ENCODE data around the gene EXOSC1.
A peak's percentile ranks its signal among the peaks of the same experiment; 100 is the strongest.
"Not testable (repeated sequence)": the region's sequence is repeated elsewhere in the genome, so short reads cannot be mapped to it uniquely, and the experiment has no call there.

Gene EXOSC1, protein sequence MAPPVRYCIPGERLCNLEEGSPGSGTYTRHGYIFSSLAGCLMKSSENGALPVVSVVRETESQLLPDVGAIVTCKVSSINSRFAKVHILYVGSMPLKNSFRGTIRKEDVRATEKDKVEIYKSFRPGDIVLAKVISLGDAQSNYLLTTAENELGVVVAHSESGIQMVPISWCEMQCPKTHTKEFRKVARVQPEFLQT

DNA sequence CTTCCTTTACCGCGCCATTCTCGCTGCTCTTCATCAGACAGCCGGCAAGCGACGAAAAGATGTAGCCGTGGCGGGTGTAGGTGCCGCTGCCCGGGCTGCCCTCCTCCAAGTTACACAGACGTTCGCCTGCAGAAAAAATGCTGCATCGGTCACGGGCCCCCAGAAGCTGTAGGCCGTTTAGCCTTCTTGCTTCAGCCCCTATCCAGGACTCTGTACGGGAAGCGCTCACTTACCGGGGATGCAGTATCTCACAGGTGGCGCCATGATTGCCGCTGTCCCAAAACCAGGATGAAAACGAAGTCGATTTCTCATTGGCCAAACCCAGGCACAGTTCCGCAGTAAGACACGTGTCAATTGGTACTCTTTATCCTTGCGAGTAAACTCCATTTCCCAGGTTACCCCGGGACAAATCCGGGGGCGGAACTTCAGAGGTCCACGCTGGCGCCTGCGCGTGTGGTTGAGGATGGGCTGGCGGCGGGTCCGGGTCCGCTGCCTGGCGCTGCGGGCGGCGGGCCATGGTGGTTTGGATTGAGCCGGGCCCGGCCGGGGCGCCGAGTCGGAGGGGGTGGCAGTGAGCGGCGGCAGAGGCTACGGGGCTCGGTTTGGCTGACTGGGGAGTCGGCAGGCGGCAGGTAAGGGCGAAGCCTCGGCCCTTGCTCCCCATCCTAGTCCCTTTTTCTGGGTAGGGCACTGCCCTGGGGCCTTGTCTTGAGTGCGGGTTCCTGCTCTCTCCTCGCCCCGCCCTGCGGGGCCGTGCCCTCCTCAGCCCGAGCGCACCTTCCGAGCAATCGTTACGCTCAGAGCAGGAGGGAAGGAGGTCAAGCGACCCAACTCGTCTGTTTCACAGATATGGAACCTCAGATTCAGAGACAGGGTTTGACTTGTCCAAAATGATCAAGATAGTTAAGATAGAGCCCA is at the start of gene EXOSC1, which contains the start of gene ZDHHC16:
Gene EXOSC1 (minus strand): TSS at position 285 of the 918 bp plus-strand sequence. CDS start 21 bp downstream, at position 264.
Gene ZDHHC16 (plus strand): TSS at position 454 of the 918 bp plus-strand sequence. CDS start 5,501 bp downstream, outside the sequence.
- peak; percentile 98 for DNase-seq

DNA sequence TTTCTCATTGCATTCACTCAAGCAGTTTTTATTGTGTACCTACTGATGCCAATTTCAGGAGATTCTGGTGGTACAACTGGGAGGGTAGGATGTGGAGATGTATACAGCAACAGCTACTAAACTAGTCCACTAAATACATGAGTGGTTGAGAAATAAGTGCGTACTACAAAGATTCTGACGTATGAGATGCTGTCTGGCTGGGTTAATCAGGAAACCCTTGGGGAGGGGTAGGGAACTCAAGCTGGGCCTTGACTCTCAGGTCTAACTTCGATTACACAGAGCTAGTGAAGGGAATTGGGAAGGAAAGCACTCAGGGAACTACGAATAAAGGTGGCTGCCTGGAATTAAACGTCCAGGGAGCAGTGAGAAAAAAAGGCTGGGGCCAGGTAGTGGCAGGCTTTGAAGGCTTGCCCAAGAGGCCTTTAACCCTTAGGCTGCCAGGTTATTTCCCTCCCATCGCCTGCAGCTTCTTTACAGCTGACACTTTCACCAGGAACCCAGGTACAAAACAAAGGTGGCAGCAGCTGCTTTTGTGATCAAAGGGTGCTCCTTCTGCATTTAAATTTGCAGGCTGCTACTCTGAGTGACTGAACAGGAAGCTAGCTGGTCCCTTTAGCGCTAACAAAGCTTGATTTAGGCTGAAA is 49.2 kb upstream of the EXOSC1 start:
- no peak for DNase-seq

DNA sequence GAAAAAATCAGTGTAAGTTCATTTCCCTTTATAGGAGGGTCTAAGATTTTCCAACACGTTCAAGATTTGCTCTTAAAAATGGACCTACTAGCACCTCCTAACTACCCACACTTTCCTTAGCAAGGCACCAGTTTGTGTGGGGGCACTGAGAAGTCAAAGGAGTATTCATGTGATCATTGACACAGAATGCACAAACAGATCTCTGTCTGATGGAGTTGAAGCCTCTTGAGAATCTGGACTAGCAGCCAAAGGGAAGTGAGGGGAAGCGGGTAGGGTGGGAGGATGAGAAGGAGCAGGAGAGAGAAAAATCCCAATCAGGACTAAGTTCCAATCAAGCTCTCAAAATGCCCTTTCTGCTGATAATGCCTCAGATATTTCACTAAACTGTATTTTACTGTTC is 48.3 kb upstream of the EXOSC1 start:
- DNase-seq: no peak

DNA sequence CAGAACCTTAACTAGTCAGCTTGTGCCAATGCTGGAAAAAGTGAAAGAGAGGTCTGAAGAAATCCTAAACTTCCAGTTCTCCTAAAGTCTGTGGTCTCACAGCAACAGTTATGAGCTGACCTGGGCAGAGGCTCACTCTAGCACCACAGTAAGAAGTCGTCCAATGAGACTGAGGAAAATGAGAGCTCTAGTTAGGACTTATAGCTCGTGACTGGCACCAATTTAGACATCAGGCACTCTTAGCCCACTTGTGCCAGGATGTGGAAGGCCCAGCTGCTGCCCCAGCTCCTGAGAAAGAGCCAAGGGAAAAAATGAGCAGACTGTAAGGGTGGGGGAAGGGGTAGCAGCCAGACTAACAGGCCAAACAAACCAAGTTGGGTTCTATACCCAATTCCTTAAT is 44.8 kb upstream of the EXOSC1 start:
- DNase-seq: no peak

DNA sequence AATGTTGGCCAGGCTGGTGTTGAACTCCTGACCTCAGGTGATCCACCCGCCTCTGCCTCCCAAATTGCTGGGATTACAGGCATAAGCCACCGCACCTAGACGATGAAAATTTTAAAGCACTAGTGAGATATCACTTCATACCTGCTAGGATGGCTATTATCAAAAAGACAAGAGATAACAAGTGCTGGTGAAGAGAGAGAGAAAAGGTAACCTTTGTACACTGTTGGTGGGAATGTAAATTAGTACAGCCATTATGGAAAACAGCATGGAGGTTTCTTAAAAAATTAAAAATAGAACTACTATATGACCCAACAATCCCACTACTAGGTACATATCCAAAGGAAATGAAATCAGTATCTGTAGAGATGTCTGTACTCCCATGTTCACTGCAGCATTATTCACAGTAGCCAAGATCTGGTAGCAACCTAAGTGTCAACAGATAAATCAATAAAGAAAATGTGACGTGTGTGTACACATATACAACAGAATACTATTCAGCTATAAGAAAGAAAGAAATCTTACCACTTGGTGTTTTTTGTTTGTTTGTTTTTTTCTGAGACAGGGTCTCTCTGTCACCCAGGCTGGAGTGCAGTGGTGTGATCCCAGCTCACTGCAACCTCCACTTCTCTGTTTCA is 40.0 kb upstream of the EXOSC1 start:
- no peak for DNase-seq

DNA sequence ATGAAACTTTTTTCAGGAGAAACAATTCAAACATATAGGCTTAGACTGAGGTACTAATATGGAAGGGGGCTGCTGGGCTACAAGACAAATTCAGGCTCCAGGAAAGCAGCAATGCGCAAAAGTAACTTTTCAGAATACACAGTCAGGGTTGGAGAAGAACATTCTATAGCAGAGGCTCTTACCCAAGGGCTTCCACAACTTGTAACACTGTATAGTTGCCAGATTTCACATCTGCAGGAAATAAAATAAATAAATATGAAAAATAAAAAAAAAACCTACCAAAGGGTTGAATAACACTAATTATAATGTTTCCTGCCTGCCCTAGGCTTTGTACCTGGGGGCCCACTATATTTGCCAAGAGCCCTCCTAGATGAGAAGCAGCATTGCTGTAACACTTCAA is 38.1 kb upstream of the EXOSC1 start:
- DNase-seq: no peak

DNA sequence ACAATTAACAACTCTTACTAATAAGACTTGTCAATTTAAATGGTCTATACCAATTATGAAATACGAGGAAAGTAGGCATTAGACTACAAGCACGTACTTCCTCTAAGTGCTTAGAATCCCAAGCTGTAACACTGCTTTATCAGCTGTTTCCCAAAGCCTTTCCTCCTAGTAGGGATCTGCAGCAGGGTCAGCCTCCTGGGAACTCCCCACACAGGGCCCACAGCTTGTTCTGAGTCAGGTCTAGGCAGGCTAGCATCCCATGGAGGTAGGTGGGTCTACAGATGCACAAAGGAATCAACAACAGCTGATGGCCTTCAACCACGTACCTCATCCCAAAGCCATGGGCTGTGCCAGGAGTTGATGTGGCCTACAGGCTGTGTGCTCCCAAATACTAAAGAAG is 37.7 kb upstream of the EXOSC1 start:
- no peak for DNase-seq

DNA sequence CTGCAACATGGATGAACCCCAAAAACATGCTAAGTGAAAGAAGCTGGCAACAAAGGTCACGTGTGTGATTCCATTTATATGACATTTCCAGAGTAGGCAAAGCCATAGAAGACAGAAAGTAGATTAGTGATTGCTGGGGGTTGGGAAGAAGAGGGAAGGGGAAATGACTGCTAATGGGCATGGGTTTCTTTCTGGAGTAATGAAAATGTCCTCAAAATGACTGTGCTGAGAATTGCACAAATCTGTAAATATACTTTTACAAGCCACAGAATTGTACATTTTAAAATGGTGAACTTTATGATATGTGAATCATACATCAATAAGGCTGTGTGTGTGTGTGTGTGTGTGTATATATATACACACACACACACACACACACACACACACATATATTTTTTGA is 36.6 kb upstream of the EXOSC1 start:
- peak; percentile 0 for DNase-seq

DNA sequence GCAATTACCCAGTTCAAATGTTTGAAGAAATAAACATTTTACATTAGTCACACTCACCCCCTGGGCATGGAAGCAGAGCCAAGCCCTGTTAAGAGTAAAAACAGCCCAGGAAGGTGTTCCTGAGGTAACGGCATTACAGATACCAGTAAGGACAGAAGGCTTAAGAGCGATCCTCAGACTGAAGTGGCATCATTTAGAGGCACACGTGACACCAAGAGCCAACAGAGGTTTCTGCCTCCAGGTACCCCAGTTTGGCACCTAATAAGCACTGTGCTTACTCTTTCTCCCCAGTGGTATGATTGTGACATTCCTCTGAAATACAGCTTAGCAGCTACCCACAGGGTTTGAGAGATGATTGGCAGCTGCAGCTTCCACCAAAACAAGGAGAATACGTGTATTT is 35.3 kb upstream of the EXOSC1 start:
- DNase-seq: peak; percentile 49

DNA sequence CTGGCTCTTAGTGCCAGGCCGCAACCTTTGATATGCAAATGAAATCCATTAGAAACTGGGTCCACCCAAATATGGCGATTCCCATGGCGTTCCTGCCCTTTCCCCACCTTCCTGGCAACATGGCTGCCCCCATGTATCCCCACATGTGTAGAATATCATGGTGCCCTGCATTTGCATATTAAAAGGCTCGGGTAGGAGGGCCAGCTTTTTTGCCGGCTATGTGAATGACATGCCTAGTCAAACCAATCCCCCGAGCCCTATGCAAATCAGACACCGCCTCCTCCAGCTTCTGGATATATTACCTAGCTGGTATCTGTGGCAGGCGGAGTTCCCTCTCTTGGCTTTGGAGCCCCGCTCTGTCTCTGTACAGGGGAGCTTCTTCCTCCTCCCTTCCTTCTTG is 34.1 kb upstream of the EXOSC1 start:
- peak; percentile 52 for DNase-seq

DNA sequence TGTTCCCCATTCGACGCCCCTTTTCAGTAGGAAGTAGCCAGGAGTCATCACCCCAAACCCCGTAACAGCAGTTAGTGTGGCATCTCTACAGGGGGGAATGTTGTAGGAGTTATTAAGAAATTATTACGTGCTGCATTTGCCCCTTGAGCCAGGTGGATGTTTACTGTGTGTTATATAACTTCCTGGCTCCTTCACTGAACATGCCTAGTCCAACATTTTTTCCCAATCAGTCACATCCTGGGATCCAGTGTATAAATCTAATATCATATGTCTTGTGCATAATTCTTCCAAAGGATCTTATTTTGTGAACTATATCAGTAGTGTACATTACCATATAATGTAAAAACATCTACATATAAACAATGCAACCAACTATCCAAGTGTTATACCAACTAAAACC is 33.6 kb upstream of the EXOSC1 start:
- peak; percentile 0 for DNase-seq

DNA sequence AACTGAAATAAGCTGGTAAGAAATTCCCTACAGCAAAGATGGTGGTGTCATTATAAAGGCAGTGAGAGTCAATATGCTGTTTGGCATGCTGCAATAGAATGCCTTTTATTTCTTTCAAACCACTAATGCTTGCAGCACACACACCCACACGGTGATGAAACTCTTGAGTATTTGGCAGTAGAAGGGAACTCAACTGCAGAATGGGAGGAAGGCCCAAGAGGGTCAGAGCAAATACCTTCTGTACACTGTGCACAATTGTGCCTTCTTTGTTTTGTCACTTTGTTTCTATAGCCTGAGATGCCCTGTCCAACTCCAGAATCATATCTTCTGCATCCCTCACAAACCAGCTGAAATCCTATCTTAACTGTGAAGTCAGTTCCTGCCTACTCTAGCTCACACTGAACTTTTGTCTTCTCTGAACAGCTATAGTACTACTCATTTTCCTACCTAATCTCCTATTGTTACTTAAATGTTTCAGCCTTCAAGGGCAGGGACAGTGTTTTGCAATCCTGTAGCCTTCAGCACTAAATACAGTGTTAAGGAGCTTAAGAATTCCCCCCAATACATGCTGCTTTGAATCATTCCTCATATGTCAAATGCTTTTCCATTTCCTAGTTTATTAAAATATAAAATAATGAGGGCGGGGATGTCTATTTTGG is 30.3 kb upstream of the EXOSC1 start:
- peak; percentile 5 for DNase-seq

DNA sequence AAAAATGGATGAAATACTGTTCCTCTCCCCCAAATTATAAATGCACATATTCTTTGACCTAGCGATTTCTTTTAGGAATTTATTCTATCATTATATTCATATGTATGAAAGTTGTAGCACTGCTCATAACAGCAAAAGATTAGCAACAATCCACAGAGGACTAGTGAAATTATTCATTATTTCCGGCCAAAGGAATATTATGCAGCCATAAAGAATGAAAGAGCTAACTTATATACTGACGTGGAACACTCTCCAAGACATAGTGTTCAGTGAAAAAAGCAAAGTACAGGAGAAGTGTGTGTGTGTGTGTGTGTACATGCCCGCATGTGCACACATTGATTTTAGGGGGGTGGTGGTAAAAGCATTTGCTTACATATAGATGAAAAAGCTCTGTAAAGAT is 29.1 kb upstream of the EXOSC1 start:
- DNase-seq: no peak

DNA sequence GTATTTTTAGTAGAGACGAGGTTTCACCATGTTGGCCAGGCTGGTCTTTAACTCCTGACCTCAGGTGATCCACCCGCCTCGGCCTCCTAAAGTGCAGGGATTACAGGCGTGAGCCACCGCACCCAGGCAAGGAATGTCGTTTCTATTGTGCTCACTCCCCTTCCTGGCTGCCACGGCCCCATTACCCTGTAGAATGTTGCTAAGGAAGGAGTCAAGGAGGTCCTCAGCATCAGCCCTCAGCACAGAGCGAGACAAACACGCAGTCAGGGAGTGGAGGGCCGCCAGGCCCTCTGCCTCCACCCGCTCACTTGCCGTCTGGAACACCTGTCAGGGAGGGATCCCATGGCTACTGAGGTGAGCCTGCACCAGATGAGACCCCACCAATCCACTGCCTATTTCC is 23.0 kb upstream of the EXOSC1 start:
- DNase-seq: not testable (repeated sequence)

DNA sequence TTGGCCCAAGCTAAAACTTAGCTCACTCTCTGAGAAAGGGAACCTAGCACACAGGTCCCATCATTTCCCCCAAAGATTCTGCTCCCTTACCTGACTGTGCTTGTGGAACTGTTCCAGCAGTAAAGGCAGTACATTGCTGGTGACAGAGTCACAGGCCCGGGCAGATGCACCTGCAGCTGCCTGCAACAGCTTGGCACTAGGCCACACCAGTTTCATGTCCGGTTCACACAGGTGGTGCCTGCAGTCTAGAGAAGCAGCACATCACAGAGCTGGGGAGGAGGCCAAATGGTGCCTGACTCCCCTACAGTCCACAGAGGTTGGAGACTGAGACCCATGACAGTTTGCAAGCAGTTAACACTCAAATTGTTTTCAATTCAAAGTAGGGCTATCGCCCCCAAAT is 22.4 kb upstream of the EXOSC1 start:
- DNase-seq: no peak

DNA sequence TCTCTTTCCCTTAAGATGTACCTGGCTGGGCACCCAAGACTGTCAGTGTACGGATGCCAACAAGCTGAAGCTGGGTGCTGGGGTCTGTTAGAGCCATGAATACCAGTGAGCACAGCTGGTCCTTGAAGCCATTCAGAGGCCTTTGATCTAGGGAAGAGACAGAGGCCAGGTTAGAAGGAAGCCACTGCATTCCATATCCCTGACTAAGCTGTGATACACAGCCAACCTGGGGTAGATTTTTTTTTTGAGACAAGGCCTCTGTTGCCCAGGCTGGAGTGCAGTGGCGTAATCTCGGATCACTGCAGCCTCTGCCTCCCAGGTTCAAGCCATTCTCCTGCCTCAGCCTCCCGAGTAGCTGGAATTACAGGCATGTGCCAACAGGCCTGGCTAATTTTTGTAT is 20.9 kb upstream of the EXOSC1 start:
- peak; percentile 82 for DNase-seq

DNA sequence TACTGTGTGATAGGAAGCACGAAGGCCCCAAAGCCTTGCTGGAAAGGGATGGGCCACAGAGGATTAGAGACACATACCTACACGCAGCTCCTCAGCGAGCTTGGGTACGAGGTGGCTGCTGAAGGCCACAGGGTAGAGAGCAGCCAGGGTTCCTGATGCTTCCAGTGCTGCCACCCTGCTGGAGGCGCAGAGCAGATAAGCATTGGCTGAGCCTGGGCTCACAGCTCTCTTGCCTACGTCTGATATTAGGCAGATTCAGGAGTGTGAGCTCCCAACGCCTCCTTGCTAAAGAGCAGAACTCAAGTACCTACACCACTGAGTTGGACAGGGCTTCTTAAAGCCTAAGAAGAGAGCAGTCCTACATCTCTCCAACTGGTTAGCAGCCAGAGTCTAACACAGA is 20.2 kb upstream of the EXOSC1 start:
- peak; percentile 37 for DNase-seq

DNA sequence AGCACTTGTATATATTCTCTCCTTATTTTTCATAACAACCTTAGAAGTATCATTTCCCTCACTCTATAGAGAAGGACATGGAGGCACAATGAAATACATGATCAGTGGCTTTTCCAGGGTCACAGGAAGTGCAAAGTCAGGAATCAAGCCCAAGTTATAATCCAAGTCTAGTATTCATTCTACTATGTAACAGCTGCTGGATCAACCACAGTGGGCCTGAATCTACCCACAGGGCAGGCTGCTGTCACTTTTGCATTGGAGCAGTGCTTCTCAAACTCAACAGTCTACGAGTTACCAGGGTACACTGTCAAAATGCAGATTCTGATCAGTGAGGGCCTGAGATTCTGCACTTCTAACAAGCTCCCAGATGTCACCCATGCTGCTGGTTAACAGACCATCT is 18.4 kb upstream of the EXOSC1 start:
- DNase-seq: peak; percentile 36

DNA sequence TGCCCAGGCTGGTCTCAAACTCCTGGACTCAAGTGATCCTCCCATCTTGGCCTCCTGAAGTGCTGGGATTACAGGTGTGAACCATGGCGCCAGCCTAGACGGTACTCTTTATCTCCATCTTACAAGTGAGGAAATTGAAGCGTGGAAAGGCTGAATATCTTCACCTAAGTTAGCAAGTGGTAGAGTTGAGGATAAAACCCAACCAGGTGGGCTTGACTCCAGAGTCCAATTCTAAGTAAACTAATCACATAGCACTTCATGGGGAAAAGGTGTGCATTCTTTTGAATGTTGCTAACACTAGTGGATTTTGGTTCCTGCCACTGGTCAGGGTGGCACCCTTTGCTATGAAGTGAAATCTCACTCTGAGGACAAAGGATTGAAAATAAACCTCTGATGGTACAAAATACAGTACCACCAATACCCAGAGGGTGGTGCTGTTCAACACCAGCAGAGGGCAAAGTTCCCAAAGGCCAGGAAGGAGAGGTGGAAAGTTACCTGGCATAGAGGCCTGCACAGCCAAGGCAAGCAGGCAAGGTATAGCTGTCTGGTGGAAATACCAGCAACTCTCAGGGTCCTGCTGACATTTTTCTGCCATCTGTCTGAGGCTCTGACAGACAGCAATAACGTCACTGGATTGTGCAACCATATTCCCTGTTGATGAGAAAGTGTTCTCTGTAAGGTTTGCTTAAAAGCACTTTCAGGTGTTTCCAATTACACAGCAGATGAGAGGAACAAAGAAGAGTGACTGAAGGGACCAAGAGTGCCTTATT is 17.7 kb upstream of the EXOSC1 start:
- peak; percentile 86 for DNase-seq

DNA sequence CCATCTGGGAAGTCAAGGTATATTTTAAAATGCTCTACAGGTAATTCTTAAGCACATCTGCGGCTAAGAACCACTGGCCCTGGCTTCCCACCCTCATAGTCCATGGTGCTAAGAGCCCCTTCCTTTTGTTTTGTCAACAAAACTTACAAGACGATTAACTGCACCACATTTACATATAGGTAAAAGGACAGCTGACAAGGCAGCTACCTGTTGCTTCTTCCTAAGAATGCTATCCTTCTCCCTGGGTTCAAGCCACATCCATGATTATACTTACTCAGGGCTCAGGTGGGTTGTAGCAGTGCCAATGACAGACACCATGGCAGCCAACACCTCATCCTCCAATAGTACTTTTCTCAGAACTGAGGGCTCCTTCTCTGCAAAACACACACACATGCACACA is 16.5 kb upstream of the EXOSC1 start:
- no peak for DNase-seq

DNA sequence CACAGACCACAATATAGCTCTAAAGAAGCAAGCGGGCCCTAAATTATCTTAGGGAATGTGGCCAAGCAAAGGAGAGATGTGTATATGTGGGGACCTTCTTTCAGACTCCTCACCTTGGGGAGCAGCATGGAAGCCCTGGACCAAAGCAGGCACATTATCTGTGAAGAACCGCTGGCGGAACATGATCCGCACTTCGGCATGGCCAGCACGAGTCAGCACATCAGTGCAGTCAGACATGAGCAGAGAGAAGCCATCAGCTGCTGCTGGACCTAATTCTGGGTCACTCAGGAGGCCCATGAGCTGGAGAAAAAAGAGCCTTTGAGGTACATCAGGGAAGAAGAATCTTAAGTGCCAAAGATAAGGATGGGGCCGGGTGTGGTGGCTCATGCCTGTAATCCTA is 14.1 kb upstream of the EXOSC1 start:
- DNase-seq: no peak

DNA sequence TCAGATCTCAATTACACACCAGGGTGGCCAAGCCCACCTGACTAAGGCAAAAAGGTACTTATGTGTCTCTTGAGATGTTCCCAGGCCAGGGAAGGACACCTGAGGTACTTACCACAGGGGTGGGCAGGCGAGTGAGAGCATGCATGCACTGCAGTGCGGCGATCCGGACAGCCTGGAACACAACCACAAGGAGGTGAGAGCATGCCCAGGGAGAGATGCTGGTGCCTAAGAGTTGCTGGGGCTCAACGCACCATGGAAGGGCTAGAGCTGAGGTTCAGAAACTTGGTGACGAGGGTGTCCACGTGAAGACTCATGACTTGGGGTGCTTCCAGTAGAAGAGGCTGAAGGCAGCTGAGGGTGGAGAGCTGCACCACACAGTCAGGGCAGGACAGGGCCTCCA is 13.3 kb upstream of the EXOSC1 start:
- DNase-seq: no peak
